Medulla oblongata (tissue), 1 donor: Measurements from ENCODE around the gene AQP9.
A peak's percentile ranks its signal among the peaks of the same experiment; 100 is the strongest.

ENCODE experiments used
- DNase-seq: peaks from one replicate; pipeline ENCODE4 v3.0.0-alpha.2; 2015; ENCODE audit errors: extremely low spot score

Gene AQP9

DNA sequence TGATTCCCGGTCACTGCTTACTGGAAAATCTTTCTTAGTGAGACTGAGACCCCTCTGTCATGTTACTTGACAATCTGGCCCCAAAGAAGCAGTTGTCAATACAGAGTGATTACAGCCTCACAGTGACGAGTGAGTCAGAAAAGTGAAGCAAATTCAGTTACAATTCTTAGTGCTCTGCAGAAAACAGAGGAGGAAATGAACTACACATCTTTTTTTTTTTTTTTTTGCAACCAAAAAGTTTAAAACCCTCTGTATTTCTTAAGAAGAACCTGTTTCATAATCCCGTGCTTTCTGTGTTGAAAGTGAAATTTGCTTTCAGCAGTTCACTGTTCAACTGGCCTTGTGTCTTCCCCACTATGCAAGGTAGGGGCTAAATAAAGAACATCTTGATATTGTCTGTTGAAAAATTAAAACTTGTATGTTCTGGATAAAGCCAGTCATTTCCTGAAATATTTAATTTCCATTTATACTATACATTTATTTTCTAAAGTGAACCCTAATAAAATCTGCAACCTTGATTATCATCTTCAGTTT is 1.9 kb downstream of the AQP9 start:
- no peak for DNase-seq

GRCh38 chr15:58141894-58142293 is 3.7 kb downstream of the AQP9 start:
- no peak for DNase-seq

GRCh38 chr15:58142827-58143461 is 4.8 kb downstream of the AQP9 start:
- no peak for DNase-seq

GRCh38 chr15:58145606-58146005 is 7.4 kb downstream of the AQP9 start:
- DNase-seq, result no peak

DNA sequence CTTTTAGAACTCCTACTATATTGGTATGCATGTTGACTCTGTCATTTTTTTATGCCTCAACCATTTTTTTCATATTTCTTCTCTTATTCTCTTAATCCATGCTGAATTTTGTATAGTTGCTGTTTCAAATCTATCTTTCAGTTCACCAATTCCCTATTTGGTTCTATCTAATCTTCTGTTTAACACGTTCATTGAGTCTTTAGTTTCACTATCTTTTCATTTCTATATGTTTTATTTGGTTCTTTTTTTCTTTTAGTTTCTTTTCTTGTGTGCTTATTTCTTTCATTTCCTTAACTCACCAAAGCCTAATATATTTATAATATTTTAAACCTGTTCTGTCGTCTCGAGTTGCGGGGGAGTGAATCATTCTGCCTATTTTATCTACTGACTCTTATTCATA is 8.0 kb downstream of the AQP9 start:
- DNase-seq, result no peak

DNA sequence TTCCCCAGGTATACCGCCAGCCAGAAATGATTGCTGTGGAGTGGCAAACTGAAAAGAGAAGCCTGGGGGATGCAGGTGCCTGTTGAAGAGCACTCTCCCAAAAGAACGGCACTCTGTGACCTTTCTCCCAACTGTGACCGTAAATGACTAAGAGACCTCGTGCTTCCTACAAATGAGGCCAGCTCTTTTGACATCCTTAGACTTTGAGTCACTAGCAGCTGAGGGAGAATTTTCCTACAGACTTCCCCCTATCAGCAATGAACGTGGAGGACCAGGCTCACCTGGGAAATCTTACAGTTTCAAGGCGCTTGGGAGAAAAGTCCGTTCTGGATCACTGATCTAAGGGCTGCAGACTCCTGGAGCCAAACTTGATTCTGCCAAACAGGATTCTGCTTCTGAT is 8.6 kb downstream of the AQP9 start:
- peak; percentile 46 for DNase-seq

DNA sequence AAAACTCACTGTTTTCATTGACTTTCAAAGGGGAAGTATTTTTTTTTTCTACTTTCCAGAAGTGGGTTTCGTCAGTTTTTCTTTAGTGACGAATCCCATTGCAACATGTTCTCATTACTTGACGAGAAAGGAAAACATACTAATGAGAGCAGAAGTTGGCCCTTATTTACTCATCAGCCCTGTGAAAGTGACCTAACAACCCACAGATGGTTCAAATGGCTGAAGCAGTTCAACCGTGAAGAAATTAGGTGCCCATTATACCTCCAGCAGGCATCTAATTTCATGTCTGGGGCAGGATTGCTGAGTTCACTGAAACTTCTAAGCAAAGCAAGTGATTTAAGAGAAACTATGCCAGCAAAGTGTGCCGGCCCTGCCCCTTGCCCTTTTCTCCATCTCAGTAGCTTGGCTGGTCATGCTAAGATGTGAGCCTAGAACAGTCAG is 9.0 kb downstream of the AQP9 start:
- peak; percentile 41 for DNase-seq

DNA sequence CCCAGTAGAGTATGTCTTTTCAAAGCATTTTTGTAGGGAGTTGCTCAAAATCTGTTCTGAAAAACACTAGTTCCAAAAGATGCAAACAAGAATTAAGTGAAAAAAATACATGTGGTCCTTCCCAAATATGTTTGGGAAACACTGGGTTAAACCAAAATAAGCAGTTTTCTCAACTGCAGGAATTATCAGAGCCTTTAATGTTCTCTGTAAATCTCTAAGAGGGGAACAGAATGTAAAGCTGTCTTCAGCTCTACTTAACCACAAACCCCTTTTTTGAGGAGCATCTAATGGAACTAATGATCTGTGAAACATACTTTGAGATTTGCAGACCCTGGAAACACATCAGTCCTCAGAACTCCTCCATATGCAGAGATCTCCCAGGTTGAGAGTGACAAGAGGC is 9.9 kb downstream of the AQP9 start:
- DNase-seq, result no peak

- no peak for DNase-seq
Measured at GRCh38 chr15:58148633-58149445, 10.7 kb downstream of the AQP9 start.

GRCh38 chr15:58154769-58155168 is 16.6 kb downstream of the AQP9 start:
- no peak for DNase-seq

- DNase-seq, result no peak
Measured at GRCh38 chr15:58159827-58160386, 21.7 kb downstream of the AQP9 start.

DNA sequence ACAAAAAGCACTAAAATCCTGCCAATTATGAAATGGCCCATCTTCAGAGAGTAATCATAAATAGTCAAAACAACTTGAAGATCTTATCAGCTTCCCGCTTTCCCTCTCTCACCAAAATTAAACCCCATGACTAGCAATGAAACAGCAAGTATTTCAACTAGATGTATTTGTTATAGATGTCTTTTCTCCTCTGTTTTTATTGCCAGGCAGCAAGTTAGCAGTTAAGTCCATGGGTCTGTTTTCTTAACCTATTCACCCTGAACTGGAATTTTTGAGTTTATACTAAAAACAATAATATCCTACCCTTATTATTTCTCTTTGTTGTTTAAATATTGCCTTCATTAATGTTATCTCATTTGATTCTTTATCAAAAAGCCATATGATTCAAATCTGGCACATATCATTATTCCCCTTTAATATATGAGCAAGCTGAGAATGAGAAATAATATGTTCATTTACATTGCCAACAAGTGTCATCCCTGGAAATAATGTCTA is 23.3 kb downstream of the AQP9 start:
- no peak for DNase-seq

DNA sequence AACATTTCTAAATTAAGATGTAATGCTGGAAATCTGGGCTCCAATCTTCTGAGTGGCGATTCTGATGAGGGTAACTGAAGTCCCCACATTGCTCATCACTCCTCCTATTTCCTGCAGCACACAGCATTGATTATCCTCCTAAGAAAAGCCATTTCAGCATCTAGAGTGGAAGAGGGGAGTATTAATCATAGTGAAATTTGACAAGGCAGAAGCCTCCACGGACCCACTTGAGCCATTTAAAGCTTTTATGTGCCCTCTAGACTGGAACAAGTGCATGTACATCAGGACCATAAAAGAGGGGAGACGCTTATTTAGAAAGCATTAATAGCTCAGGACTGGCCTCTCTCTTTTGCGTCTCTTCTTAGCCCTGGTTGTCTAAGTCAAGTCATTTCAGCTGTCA is 25.8 kb downstream of the AQP9 start:
- DNase-seq, result no peak

- no peak for DNase-seq
Measured at GRCh38 chr15:58164926-58165325, 26.7 kb downstream of the AQP9 start.

DNA sequence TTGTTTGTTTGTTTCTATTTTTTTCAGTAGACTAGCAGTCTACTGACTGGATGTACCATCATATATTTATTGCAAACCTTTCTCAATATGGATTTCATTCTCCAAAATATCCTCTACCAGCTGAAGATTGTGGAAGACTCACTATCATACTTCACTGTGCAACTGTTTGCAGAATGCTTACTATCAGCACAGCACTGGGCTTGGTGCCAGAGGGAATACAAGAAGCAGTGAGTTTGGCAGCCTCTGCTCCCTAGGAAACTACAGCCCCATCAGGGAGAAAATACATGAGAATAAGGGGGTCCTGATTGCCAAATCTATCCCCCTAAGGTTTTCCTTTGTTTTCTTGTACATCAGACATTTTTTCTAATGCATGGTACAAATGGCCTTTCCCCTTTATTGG is 27.5 kb downstream of the AQP9 start:
- peak; percentile 53 for DNase-seq

DNA sequence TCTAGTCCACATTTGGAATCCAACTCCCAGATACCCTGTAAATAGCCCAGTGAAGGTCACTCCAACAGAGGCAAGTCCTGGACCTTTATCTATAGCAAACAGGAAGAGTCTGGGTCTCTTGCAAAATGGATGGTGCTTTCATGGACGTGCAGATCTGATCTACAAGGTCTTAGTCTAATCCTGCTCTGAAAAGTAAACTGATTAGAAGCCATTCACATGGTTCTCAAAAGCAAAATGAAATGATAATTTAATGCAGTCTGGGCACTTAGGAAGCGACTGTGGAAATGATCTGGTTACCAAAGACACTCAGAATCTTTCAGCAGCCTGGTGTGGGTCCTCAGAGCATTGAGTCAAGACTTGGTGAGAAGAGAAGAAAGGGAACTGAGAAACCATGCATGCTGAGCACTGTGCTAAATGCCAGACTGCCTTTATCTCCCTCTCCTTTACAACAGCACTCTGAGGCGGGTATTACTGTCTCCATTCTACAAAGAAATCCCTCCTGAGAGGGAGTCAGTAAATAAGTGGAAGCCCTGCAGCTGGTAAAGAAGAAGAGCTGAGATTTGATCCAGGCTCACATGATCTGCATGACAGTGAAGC is 29.0 kb downstream of the AQP9 start:
- DNase-seq, result no peak

- DNase-seq, result no peak
Measured at GRCh38 chr15:58169934-58170333, 31.8 kb downstream of the AQP9 start.

GRCh38 chr15:58171476-58172061 is 33.4 kb downstream of the AQP9 start:
- DNase-seq, result no peak

DNA sequence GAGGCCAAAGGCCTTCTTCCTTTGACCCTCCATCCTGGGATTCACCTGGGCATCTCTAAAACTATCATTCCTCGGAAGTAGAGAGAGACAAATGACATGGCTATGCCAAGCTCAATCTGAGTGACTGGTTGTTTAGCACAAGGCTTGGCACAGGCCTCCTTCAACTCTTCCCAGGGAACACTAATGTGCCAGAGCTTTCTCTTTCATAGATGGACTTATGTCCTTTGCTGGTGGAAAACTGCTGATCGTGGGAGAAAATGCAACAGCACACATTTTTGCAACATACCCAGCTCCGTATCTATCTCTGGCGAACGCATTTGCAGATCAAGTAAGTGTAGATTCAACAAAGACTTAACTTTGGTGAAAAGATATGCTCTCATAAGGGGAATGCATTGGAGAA is 36.5 kb downstream of the AQP9 start:
- DNase-seq, result no peak

DNA sequence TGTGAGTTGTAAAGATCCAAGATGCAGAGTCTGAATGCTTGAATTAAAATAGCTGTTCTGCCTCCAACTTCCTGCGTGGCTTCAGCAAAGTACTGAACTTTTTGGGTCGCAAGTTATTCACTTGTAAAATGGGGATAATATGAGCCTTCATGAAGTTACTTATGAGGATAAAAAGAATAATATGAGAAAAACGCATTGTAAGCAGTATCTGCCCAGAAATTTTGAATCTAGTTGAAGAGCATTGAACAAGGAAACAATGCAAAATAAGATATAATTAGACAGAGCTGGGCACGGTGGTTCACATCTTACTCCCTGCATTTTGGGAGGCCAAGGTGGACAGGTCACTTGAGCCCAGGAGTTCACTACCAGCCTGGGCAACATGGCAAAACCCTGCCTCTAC is 37.8 kb downstream of the AQP9 start:
- DNase-seq, result no peak

- DNase-seq, result no peak
Measured at GRCh38 chr15:58178668-58179067, 40.5 kb downstream of the AQP9 start.

DNA sequence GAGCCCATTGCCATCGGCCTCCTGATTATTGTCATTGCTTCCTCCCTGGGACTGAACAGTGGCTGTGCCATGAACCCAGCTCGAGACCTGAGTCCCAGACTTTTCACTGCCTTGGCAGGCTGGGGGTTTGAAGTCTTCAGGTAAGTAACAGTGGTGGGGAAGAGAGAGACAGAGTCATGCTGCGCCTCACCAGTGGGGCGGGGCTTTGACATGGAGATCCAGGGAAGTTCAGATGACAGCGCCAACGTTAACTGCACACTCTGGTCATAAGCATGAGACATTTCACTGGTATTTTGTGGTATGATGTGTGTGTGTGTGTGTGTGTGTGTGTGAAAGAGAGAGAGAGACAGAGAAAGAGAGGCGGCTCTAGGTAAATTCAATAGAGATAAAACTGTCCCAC is 41.0 kb downstream of the AQP9 start:
- no peak for DNase-seq
